GM18909 (cell line): ENCODE results near the gene AHCTF1.

ENCODE experiments used
- ATAC-seq: cut with Tn5 transposase; IDR thresholded peaks from one replicate; pipeline ENCODE4 v1.9.1; 2021; ENCODE audit warnings: mild to moderate bottlenecking; ENCODE audit not compliant: unreplicated experiment, poor library complexity

The AHCTF1 gene

GRCh38 chr1:246801241-246802020, 130.3 kb downstream of the AHCTF1 start:
- ATAC-seq: no peak

DNA sequence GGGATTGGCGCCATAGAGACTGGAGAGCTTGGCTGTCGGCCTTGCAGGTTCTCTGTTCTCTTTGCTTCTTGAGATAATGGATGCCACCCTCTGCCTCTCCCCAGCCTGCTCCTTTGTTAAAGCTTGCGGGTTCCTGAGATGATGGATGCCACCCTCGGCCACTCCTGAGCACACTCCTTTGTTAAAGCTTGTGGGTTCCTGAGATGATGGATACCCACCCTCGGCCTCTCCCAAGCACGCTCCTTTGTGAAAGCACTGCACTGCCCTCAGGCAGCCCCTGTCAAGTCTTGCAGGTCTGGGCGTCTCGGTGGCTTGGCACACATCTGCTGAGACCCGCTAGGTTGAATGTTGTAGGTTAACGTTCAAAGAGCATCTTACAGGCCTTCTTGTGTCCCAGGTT, 131.0 kb downstream of the AHCTF1 start:
- no peak for ATAC-seq

DNA sequence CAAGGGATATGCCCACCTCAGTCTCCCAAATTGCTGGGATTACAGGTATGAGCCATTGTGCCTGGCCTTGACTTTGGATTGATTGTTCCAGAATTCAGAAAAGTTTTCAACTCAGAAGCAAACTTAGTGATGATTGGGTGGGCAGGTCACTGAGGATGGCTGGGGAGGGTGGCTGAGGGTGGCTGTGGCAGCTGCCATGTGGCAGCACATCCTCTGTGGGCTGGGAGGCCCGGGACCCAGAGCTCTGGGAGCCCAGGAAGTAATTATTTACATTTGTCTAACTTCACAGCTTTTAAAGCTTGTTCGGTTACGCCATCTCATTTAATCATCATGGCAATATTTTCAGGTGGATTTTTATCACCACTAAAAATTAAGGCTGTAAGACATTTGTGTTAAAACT, 131.4 kb downstream of the AHCTF1 start:
- ATAC-seq: no peak

DNA sequence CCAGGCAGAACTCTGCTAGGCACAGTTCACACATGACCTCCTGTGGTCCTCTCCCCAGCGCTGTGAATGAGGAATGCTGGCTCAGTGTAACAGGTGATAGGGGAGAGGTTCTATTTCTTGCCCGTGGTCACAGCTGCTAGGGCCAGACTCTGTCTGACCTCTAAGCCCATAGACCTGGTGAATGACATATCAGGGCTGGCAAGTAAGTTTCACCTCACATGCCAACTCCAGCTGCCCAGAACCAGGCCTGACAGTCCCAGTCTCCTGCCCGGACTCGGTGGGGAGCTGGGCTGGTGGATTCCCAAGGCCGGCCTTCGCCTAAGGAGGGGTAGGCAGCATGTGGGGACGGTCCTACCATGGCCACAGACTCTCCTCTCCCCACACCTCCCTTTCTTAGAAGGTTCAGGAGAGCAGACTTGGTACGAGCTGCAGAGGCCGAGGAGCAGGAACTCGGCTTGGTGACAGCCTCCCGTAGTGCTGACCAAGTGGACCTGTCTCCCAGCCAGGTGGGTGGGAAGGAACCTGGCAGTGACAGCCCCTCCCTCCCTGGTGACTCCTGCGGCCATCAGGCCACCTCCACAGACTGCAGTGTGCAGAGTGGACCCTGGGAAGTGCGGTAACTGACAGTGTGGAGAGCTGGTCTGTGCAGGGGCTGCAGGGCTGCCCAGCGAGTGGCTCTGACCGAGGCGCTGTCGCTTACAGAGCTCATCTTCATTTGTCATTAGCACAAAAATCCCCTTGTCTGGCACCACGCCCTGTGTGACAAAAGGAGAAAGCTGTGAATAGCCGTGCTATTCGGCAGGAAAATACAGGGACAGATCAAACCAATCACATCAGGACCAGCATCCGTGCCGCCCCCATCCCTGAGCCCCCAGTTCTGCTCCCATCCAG, 132.9 kb downstream of the AHCTF1 start:
- no peak for ATAC-seq

DNA sequence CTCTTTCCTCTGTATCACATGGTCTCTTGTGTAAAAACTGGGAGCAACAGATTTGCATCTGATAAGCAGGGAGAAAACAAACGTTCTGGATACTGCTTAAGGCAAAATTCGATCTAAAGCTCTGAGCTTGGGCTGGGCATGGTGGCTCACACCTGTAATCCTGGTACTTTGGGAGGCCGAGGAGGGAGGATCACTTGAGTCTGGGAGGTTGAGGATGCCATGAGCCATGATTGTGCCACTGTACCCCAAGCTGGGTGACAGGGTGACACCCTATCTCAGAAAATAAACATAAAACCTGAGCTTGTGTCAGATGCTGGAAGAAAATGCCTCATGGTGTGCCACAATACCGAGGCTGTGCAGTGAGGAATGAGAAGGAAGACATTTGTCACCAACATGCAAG, 133.6 kb downstream of the AHCTF1 start:
- ATAC-seq: no peak

DNA sequence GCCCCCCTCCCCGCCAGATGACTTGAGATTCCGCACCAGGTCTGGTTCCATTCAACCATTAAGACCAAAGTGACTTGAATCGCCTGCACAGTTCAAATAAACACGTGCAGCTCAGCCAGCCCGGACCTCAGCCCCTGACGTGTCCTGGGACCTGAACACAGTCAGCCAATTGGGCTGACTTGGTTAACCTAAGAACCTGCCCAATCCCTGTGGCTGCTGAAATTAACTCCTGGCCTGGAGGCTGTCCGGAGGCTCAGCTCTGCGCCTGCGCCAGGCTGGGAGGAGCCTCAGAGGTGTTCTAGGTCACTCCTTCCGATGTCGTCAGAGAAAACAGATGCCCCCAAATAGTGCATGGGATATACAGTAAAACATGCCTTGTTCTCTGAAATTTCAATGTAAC, 134.2 kb downstream of the AHCTF1 start:
- no peak for ATAC-seq

DNA sequence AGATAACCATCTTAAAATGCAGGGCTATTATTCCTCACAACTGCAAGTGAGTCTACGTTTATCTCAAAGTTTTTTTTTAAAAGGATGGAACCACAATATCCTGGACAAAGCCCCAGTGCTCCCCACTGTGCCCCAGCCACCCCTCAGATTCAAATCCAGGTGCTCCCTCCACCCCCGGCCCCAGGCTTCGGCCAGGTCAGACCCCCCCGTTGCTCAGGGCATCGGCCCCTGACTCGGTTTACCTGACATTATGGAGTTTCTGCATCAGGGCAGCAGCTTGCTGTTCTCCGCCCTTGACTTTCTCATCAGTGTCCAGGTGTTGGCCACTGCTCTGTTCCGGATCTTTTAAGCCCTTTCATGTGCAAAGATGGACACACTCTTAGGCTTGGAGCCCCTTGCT, 134.6 kb downstream of the AHCTF1 start:
- ATAC-seq: no peak

GRCh38 chr1:246795906-246796694, 135.6 kb downstream of the AHCTF1 start:
- ATAC-seq: no peak

DNA sequence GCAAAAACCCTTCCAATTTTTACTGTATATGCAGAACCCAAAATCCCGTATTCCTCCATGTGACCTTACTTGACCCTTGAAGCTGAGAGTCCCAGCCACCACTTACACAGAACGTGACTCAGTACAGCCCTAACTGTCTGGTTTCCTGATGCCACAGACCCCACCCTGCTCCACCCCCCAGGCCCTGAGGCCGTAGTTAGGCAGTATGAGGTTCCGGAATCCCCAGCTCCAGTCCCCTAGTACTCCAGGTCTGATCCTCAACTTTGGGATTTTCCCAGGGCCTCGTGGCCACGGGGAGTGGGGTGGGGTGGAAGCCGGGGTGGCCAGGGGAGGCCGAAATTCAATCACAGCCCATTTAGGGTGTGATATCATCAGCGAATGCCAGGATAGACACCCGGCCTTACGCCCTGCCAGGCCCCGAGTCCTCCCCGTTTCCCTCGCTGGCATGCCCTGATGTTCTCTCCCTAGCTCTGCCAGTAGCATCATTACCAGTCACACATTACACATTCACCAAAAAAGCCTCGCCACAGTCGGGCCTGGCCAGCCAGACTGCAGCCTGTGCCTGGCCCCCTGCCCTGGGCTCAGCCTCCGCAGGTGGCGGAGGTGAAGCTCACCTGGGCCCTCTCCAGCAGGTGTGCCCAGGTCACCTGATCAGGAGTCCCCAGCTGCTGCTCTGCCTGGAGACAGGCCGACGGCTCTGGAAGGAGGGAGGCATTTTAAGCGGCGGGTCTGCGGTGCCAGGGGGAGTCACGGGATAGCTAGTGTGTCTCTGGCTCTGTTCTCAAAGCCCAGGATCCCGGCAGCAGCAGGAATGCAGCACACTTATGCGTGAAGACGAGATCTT, 136.7 kb downstream of the AHCTF1 start:
- ATAC-seq: no peak

DNA sequence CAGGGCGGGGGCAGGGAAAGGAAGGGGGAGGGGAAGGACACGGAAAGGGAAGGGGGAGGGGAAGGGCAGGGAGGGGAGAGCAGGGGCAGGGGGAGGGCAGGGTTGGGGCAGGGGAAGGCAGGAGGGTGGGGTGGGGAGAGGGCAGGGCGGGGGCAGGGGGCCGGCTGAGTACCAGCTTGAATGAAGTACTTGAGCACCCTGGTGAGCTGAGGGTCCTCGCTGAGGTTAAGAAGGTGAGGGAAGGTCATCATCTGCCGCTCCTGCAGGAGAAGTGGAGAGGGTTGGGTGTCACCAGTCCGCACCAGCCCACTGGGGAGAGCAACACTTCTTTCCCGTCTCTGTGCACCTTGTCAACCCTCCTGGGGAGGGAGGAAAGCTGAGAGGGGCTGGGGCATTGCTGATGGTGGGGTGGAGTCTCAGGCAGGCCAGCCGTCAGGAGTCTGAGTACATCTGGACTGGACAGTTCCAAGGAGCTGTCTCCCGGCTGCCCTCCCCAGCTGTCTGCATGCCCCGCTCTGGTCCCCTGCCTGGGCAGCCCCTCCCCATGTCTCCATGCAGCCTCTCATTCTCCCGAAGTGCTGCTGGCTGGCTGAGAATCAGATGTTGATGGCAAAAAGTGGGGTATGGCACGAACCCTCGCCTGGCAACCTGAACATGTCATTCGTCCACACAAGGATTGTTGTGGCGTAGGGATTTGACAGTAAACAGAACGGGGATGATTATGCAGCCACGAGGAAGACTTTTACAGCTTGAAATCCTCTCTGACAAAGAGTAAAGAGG, 137.5 kb downstream of the AHCTF1 start:
- ATAC-seq: no peak

DNA sequence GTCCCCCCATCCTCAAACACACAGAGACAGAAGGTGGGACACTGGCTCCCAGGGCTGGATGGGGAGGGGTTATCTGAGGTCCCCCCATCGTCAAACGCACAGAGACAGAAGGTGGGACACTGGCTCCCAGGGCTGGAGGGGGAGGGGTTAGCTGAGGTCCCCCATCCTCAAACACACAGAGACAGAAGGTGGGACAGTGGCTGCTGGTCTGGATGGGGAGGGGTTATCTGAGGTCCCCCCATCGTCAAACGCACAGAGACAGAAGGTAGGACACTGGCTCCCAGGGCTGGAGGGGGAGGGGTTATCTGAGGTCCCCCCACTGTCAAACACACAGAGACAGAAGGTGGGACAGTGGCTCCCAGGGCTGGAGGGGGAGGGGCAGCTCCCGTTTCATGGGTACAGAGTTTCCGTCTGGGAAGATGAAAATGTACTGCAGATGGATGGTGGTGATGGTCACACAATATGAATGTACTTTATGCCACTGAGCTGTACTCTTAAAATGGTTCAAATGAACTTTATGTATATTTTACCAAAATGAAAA, 138.3 kb downstream of the AHCTF1 start:
- no peak for ATAC-seq

- ATAC-seq: no peak
Measured at GRCh38 chr1:246792603-246793002, 139.1 kb downstream of the AHCTF1 start.

DNA sequence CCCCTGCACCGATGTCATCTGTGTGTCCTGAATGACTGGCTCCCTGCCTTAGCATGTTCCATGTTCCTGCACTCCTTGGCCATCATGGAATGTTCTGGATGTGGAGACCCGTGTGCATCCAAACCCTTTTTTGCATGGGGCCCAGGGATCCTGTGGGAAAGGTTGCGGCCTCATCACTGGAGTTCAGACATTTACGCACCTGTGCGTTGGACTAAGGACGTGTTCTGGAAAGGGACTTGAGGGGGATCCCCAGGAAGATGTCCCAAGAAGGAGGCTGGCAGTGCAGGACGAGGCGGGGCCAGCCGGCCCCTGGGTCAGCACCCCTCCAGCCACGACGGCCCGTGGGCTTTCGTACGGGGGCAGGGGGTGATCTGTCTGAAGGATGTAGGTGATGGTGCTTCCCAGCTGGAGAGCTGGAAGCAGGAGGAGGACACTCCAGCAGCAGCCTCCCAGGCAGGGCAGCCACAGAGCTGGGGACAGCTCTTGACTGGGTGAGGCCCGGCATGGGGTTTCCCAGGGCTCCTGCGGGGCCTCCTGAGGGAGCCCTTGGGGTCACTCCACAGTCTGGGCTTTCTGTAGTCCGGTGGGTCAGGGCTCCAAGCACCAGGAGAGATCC, 140.3 kb downstream of the AHCTF1 start:
- ATAC-seq: no peak

DNA sequence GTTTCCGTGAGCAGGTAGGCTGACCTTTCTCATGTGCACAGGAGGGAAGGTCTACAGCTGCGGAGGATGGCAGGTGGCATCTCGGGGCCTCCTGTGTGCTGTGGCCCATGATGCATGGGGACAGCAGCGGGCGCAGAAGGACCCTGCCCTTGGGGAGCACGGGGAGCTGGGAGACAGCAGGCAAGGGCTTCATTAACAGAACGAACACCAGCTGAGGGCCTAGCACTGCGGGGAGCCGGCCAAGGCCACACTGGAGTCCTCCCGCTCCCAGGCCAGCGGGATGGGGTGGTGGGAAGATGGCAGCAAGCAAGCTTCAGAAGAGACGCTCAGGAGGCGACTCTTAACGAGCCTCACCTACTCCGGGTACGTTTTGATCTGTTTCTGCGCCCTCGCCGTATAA, 140.9 kb downstream of the AHCTF1 start:
- no peak for ATAC-seq

- no peak for ATAC-seq
Measured at GRCh38 chr1:246790364-246790763, 141.4 kb downstream of the AHCTF1 start.

DNA sequence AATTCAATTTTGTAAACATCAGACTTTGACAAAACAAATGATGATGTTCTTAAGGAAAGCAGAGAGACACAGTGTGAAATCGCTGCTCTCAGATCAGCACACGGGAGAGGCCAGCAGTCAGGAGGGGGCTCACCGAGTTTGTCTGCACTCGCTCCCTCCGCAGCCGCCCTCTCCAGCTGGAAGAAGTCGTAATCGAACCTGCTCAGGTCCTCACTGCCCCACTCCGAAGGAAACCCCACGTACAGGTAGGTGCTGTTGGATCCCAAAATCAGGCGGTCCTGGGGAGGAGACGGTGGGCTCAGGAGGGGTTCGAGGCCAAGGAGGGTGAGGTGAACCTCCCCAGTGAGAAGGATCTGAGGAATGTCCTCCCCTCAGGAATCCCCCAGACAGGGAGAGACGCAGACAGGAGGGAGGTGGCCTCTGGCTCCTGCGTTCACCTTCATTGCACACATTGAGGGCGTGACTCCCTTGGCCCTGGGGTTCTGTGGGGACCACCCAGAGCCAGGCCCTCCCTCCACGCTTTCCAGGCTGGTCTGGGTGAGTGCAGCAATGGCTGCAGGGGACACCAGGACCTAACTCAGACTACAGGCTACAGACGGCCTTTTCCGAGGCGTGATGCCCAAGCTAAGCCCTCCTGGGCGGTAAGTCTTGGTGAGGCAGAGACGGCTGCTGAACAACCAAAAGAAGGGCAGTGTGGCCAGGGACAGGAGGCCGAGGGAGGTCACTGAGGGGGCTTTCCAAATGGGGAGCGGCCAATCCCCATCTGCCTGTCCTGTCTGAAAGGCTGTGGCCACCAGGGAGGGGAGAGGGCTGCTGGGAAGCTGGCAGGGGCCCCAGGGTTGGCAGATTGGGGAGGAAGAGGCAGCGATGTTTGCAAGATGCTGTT, 142.1 kb downstream of the AHCTF1 start:
- ATAC-seq: no peak
